GM12878 (cell line): ENCODE results near the gene TKFC. TPM values are rescaled to one million over a fixed set of nuclear protein-coding genes. Genes with fewer than 3 reads are reported as not detected.

Experiments used
- EED ChIP-seq: sonication (generic); IDR thresholded peaks from 2 replicates; pipeline ENCODE4 v1.6.1; 2016; ENCODE audit warnings: antibody characterized with exemption, low read depth
- FOXM1 ChIP-seq: IDR thresholded peaks from 2 replicates; pipeline ENCODE4 v1.6.1; 2012; ENCODE audit warnings: low read depth, mild to moderate bottlenecking, inconsistent platforms, low read length, moderate library complexity
- MXI1 ChIP-seq: fragments of 150-350 bp; IDR thresholded peaks from 2 replicates; pipeline ENCODE4 v1.6.1; 2011; ENCODE audit warnings: low read depth, mild to moderate bottlenecking, inconsistent platforms, low read length, improper control_type of control experiment
- MYC ChIP-seq: IDR thresholded peaks from 2 replicates; pipeline ENCODE4 v1.6.1; 2011; ENCODE audit warnings: mild to moderate bottlenecking, low read length, moderate library complexity, inconsistent platforms; ENCODE audit not compliant: insufficient read depth, insufficient replicate concordance, insufficient read length, severe bottlenecking
- NBN ChIP-seq: fragments of 450-650 bp; IDR thresholded peaks from 2 replicates; pipeline ENCODE4 v1.6.1; 2016
- NFIC ChIP-seq: IDR thresholded peaks from 2 replicates; pipeline ENCODE4 v1.6.1; 2012; ENCODE audit warnings: low read depth, mild to moderate bottlenecking, inconsistent platforms, low read length, moderate library complexity
- NFXL1 ChIP-seq: fragments of 450-650 bp; IDR thresholded peaks from 2 replicates; pipeline ENCODE4 v1.6.1; 2017; ENCODE audit warnings: antibody characterized with exemption, mild to moderate bottlenecking, borderline replicate concordance
- POLR2AphosphoS2 ChIP-seq: IDR thresholded peaks from 2 replicates; pipeline ENCODE4 v1.6.1; 2011; ENCODE audit warnings: low read depth, mild to moderate bottlenecking, low read length, improper control_type of control experiment, moderate library complexity
- RELA ChIP-seq: fragments of 450-650 bp; IDR thresholded peaks from 2 replicates; pipeline ENCODE4 v1.8.0; 2014; ENCODE audit warnings: borderline replicate concordance; ENCODE audit not compliant: partially characterized antibody
- SIN3A ChIP-seq: IDR thresholded peaks from 2 replicates; pipeline ENCODE4 v1.6.1; 2012; ENCODE audit warnings: low read depth, low read length, improper control_type of control experiment
- SMARCA5 ChIP-seq: fragments of 450-650 bp; IDR thresholded peaks from 2 replicates; pipeline ENCODE4 v1.6.1; 2017; ENCODE audit warnings: mild to moderate bottlenecking
- STAT3 ChIP-seq: IDR thresholded peaks from 2 replicates; pipeline ENCODE4 v1.6.1; 2011; ENCODE audit warnings: low read depth, low read length, improper control_type of control experiment
- TARDBP ChIP-seq: IDR thresholded peaks from 2 replicates; pipeline ENCODE4 v1.6.1; 2016; ENCODE audit warnings: borderline replicate concordance
- ZNF274 ChIP-seq: IDR thresholded peaks from one replicate; pipeline ENCODE4 v1.8.0; 2011; ENCODE audit not compliant: insufficient read length, insufficient read depth
- polyA plus RNA-seq, 11 experiments: library from polyadenylated mRNA; depleted of rRNA in 4 of 11; unstranded in 6 of 11; stranded (reverse) in 5 of 11; fragments of >200 nt; fragmentation: Nextera tagmentation in 4 of 11; fragmentation: Illumina TruSeq in 1 of 11; extraction: Ambion mirVana in 4 of 11; extraction: Trizol in 1 of 11; gene quantifications; 1 replicate in 1 of 11; 2 replicates in 10 of 11; pipeline versions ENCODE4 v1.2.1 to v1.2.3, GENCODE V29; 2011 to 2016; ENCODE audit warnings: inconsistent platforms in 2 of 11, missing spikeins in 2 of 11, low read depth in 1 of 11
- total RNA-seq, 4 experiments: library from RNA; depleted of rRNA in 3 of 4; stranded (reverse); fragments of >200 nt in 3 of 4; fragmentation: Illumina TruSeq in 1 of 4; extraction: Trizol in 1 of 4; gene quantifications; 2 replicates each; pipeline versions ENCODE4 v1.2.1 to v1.2.3, GENCODE V29; 2013 to 2021
- TF ChIP-seq, protein P1 (sequence below): fragments of 450-650 bp; IDR thresholded peaks from 2 replicates; pipeline ENCODE4 v1.6.1; 2016; ENCODE audit warnings: mild to moderate bottlenecking
- TF ChIP-seq, protein P2 (sequence below): IDR thresholded peaks from 2 replicates; pipeline ENCODE4 v1.6.1; 2011; ENCODE audit warnings: mild to moderate bottlenecking, low read depth, low read length, moderate library complexity; ENCODE audit not compliant: insufficient replicate concordance
- TF ChIP-seq, protein P3 (sequence below): fragments of 150-350 bp; IDR thresholded peaks from 2 replicates; pipeline ENCODE4 v1.6.1; 2014; ENCODE audit warnings: mild to moderate bottlenecking, low read depth, low read length
- TF ChIP-seq, protein P4 (sequence below): IDR thresholded peaks from 2 replicates; pipeline ENCODE4 v1.6.1; 2012; ENCODE audit warnings: mild to moderate bottlenecking, low read depth, low read length
- TF ChIP-seq, protein P5 (sequence below): IDR thresholded peaks from 2 replicates; pipeline ENCODE4 v1.6.1; 2011; ENCODE audit warnings: borderline replicate concordance, low read depth, mild to moderate bottlenecking, moderate library complexity, mixed read lengths, low read length; ENCODE audit not compliant: insufficient read depth; ENCODE audit errors: extremely low read length

Gene TKFC
- total and polyA plus RNA-seq, 10 of the 15 experiments (the other 5 are each of a cell fraction or from before 2014, with no cell fraction given) = 2.4 to 113 (median 59.0) TPM

DNA sequence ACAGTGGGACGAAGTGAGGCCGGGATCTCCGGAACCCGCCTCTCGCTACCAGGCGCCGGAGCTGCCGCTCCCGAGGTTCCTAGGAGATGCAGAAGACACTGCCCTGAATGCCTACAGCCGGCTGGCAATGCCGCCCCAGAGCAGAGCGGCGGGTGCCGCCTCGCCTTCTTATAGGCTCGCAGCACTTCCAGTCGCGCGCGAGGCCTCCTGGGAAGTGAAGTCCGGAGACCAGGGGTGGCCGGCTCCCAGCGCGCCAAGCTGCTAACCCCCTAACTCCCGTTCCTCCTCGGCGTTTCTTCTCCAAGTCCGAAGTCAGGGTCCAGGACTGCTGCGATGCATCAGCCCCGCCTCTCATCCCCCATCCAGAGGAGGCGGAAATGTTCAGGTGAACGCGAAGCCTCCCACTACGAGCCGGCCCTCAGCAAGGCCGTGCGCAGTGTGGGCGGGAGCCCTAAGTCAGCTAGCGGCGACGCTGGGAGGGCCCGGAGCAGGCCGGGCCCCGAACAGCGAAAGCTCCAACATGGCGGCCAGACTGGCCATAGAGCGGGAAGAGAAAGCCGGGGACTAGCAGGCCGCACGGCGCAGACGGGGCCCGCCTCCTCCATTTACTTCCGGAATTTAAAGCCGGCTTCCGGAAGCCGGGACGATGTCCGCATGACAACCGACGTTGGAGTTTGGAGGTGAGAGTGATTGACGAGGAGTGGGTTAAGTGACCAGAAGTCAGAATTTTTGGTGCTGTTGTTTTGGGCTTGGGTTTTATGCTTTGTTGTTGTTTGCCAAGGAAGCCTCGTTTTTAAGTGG is 28.9 kb downstream of the TKFC start, which contains the start of the genes CYB561A3 and TMEM138 (continued):
- TF ChIP-seq TARDBP = no peak
- TF ChIP-seq MYC = no peak
- no peak; the same call in 1 of the 2 replicates for TF ChIP-seq FOXM1
- TF ChIP-seq NBN = peak; percentile 93
- TF ChIP-seq, protein P1, sequence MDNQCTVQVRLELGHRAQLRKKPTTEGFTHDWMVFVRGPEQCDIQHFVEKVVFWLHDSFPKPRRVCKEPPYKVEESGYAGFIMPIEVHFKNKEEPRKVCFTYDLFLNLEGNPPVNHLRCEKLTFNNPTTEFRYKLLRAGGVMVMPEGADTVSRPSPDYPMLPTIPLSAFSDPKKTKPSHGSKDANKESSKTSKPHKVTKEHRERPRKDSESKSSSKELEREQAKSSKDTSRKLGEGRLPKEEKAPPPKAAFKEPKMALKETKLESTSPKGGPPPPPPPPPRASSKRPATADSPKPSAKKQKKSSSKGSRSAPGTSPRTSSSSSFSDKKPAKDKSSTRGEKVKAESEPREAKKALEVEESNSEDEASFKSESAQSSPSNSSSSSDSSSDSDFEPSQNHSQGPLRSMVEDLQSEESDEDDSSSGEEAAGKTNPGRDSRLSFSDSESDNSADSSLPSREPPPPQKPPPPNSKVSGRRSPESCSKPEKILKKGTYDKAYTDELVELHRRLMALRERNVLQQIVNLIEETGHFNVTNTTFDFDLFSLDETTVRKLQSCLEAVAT = 0 out of 2 replicates have a peak, but pooled peaks have one; percentile 7
- no peak for TF ChIP-seq NFXL1
- TF ChIP-seq SIN3A = peak; percentile 88
- TF ChIP-seq SMARCA5 = peak; percentile 58; the same call in 1 of the 2 replicates
- TF ChIP-seq STAT3 = no peak
- TF ChIP-seq, protein P2, sequence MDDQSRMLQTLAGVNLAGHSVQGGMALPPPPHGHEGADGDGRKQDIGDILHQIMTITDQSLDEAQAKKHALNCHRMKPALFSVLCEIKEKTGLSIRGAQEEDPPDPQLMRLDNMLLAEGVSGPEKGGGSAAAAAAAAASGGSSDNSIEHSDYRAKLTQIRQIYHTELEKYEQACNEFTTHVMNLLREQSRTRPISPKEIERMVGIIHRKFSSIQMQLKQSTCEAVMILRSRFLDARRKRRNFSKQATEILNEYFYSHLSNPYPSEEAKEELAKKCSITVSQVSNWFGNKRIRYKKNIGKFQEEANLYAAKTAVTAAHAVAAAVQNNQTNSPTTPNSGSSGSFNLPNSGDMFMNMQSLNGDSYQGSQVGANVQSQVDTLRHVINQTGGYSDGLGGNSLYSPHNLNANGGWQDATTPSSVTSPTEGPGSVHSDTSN = peak; percentile 76
- TF ChIP-seq, protein P3, sequence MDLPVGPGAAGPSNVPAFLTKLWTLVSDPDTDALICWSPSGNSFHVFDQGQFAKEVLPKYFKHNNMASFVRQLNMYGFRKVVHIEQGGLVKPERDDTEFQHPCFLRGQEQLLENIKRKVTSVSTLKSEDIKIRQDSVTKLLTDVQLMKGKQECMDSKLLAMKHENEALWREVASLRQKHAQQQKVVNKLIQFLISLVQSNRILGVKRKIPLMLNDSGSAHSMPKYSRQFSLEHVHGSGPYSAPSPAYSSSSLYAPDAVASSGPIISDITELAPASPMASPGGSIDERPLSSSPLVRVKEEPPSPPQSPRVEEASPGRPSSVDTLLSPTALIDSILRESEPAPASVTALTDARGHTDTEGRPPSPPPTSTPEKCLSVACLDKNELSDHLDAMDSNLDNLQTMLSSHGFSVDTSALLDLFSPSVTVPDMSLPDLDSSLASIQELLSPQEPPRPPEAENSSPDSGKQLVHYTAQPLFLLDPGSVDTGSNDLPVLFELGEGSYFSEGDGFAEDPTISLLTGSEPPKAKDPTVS = no peak
- TF ChIP-seq POLR2AphosphoS2 = peak; percentile 95
- TF ChIP-seq RELA = peak; percentile 17
- TF ChIP-seq, protein P4, sequence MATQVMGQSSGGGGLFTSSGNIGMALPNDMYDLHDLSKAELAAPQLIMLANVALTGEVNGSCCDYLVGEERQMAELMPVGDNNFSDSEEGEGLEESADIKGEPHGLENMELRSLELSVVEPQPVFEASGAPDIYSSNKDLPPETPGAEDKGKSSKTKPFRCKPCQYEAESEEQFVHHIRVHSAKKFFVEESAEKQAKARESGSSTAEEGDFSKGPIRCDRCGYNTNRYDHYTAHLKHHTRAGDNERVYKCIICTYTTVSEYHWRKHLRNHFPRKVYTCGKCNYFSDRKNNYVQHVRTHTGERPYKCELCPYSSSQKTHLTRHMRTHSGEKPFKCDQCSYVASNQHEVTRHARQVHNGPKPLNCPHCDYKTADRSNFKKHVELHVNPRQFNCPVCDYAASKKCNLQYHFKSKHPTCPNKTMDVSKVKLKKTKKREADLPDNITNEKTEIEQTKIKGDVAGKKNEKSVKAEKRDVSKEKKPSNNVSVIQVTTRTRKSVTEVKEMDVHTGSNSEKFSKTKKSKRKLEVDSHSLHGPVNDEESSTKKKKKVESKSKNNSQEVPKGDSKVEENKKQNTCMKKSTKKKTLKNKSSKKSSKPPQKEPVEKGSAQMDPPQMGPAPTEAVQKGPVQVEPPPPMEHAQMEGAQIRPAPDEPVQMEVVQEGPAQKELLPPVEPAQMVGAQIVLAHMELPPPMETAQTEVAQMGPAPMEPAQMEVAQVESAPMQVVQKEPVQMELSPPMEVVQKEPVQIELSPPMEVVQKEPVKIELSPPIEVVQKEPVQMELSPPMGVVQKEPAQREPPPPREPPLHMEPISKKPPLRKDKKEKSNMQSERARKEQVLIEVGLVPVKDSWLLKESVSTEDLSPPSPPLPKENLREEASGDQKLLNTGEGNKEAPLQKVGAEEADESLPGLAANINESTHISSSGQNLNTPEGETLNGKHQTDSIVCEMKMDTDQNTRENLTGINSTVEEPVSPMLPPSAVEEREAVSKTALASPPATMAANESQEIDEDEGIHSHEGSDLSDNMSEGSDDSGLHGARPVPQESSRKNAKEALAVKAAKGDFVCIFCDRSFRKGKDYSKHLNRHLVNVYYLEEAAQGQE = no peak
- no peak for TF ChIP-seq ZNF274
- peak; percentile 18; the same call in 1 of the 2 replicates for TF ChIP-seq EED
- TF ChIP-seq, protein P5, sequence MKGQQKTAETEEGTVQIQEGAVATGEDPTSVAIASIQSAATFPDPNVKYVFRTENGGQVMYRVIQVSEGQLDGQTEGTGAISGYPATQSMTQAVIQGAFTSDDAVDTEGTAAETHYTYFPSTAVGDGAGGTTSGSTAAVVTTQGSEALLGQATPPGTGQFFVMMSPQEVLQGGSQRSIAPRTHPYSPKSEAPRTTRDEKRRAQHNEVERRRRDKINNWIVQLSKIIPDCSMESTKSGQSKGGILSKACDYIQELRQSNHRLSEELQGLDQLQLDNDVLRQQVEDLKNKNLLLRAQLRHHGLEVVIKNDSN = no peak
- TF ChIP-seq MXI1 = peak; percentile 93
- no peak; the same call in 1 of the 2 replicates for TF ChIP-seq NFIC
